Right cardiac atrium (tissue), 5 donors: Measurements from ENCODE around the gene C2CD4C. TPM values are rescaled to one million over a fixed set of nuclear protein-coding genes. Genes with fewer than 3 reads are reported as not detected.
"Not testable (repeated sequence)": the region's sequence is repeated elsewhere in the genome, so short reads cannot be mapped to it uniquely, and the experiment has no call there.

Experiments used
- ATAC-seq, 2 donors: fragments of 200-7000 bp; cut with Tn5 transposase; one replicate each; pipeline versions ENCODE4 v1.8.0 to v1.9.1; 2020; ENCODE audit warnings: moderate library complexity in 2 of 2, mild to moderate bottlenecking in 1 of 2
- DNase-seq, 3 donors: peaks; one replicate each; pipeline ENCODE4 v3.0.0-alpha.2; 2020
- H3K27ac ChIP-seq: one replicate; pipeline ENCODE4 v1.5.1; 2013; ENCODE audit warnings: mild to moderate bottlenecking, low read length, control low read depth, moderate library complexity
- H3K27me3 ChIP-seq: one replicate; pipeline ENCODE4 v1.6.1; 2013; ENCODE audit not compliant: control insufficient read depth, insufficient read depth
- H3K4me1 ChIP-seq: one replicate; pipeline ENCODE4 v1.6.1; 2013; ENCODE audit warnings: low read length; ENCODE audit not compliant: control insufficient read depth, insufficient read depth
- H3K4me3 ChIP-seq: one replicate; pipeline ENCODE4 v1.5.1; 2013; ENCODE audit warnings: low read length, control low read depth
- H3K9me3 ChIP-seq: one replicate; pipeline ENCODE4 v1.6.1; 2013; ENCODE audit warnings: low read length; ENCODE audit not compliant: control insufficient read depth
- WGBS: extraction: QIAGEN DNeasy Blood & Tissue Kit; methylation state at CpG from one replicate; pipeline ENCODE4 v1.1.7; 2013; 5-methylcytosine and 5-hydroxymethylcytosine counted together
- intact Hi-C, 4 donors: fragments of 100-400 bp; cut with DNase I; formaldehyde crosslinking; loops; one replicate each; pipeline versions ENCODE4 v1.11.0 to v1.14.0; 2022 to 2023
- polyA plus RNA-seq: library from polyadenylated mRNA; stranded (reverse); fragments of 200-250 nt; gene quantifications from one replicate; pipeline ENCODE4 v1.2.3, GENCODE V29; 2013
- total RNA-seq, 4 donors: library from RNA; stranded (reverse); fragmentation: NEBNext Ultra II Directional; extraction: Animal tissue kit (Norgen Biotek cat#: 25700); gene quantifications; one replicate each; pipeline ENCODE4 v1.2.1, GENCODE V29; 2021
- donor health status: healthy with polysubstance abuse.
- donor health status: DM: no; HTN: yes; CAD: no.
- donor health status: DM: no; HTN: no; CAD: no.
- donor health status: DM: no; HTN: yes; CAD: no; lungs with severe emphysema.
- donor health status: DM: yes; HTN: yes; CAD: no.

The C2CD4C gene
- total and polyA plus RNA-seq, 5 donors: 0.35 to 1.2 (median 0.64) TPM

DNA sequence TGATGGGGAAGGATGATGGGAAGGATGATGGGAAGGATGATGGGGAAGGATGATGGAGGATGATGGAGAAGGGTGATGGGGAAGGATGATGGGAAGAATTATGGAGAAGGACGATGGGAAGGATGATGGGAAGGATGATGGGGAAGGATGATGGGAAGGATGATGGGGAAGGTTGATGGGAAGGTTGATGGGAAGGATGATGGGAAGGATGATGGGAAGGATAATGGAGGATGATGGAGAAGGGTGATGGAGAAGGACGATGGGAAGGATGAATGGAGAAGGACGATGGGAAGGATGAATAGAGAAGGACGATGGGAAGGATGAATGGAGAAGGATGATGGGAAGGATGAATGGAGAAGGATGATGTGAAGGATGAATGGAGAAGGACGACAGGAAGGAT is 13.5 kb downstream of the C2CD4C start:
- 90% methylated on average over 5 of the region's 5 CpGs for WGBS
- intact Hi-C loops: loop anchor here in 1 of 4 donors (10.0 kb wide), 1 partner anchor 89 kb away; no protein-coding TSS in a partner anchor
- Histone ChIP-seq H3K4me3 (no peak overlapping the region), H3K4me1 (no peaks in the 10 kb centered on the region), H3K27me3 (no peaks in the 10 kb centered on the region), H3K9me3 (no peaks in the 10 kb centered on the region), H3K27ac (no peak overlapping the region)
- DNase-seq (no peak), ATAC-seq (no peak)

DNA sequence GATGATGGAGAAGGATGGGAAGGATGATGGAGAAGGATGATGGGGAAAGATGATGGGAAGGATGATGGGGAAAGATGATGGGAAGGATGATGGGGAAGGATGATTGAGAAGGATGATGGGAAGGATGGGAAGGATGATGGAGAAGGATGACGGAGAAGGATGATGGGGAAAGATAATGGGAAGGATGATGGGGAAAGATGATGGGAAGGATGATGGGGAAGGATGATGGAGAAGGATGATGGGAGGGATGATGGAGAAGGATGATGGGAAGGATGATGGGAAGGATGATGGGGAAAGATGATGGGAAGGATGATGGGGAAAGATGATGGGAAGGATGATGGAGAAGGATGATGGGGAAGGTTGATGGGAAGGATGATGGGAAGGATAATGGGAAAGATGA is 14.1 kb downstream of the C2CD4C start:
- intact Hi-C loops: loop anchor here in 2 of 4 donors (5.0 to 10.0 kb wide), 2 partner anchors 87 to 90 kb away; no protein-coding TSS in a partner anchor
- not testable (repeated sequence) for H3K27me3 ChIP-seq, DNase-seq, H3K4me3 ChIP-seq, H3K4me1 ChIP-seq, H3K9me3 ChIP-seq, H3K27ac ChIP-seq, ATAC-seq
- WGBS: 98% methylated on average over 1 of the region's 1 CpG

DNA sequence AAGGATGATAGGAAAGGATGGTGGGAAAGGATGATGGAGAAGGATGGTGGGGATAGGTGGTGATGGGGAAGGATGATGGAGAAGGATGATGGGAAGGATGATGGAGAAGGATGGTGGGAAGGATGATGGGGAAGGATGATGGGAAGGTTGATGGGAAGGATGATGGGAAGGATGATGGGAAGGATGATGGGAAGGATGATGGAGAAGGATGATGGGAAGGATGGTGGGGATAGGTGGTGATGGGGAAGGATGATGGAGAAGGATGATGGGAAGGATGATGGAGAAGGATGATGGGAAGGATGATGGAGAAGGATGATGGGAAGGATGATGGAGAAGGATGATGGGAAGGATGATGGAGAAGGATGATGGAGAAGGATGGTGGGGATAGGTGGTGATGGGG is 15.4 kb downstream of the C2CD4C start:
- H3K27me3 ChIP-seq, H3K4me3 ChIP-seq, H3K4me1 ChIP-seq, H3K27ac ChIP-seq, ATAC-seq, H3K9me3 ChIP-seq, DNase-seq: not testable (repeated sequence)
- intact Hi-C loops: loop anchor here in 2 of 4 donors (5.0 to 10.0 kb wide), 2 partner anchors 89 to 91 kb away; no protein-coding TSS in a partner anchor

DNA sequence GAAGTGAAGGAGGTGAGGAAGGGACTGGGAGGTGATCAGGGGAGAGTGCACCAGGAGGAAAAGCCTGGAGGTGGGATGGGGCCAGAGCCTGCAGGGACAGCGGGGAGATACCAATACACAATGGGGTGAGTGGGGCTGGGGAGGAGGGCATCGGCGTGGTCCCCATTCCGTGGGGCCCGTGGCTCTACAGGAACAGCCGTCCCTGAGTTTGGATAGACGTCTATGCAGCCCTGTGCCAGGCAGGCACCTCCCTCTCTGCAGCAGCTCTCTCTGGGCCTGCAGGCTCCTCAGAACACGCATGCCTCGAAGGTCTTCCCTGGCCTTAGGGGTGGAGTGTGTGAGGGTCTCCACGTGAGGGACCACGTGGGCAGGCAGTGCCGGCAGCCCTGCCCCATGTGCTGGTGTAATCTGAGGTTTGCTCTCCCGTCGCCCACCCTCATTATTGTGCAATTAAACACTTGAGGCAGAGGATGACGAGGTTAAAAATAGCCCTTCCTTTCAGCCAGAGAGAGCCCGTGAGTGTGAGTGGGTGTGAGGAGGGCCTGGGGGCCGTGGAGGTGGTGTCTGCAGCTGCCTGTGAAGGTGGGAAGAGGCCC is 16.5 kb downstream of the C2CD4C start:
- 50% methylated on average over 17 of the region's 17 CpGs for WGBS
- Histone ChIP-seq H3K27me3 (no peaks in the 10 kb centered on the region), H3K4me1 (no peaks in the 10 kb centered on the region), H3K9me3 (no peaks in the 10 kb centered on the region), H3K27ac (no peak overlapping the region), H3K4me3 (no peak overlapping the region)
- ATAC-seq (peak; percentile 66), DNase-seq (peak in 1 of 3 donors; percentile 56)
- intact Hi-C loops: loop anchor here in 2 of 4 donors (5.0 to 10.0 kb wide), 2 partner anchors 90 to 92 kb away; no protein-coding TSS in a partner anchor

DNA sequence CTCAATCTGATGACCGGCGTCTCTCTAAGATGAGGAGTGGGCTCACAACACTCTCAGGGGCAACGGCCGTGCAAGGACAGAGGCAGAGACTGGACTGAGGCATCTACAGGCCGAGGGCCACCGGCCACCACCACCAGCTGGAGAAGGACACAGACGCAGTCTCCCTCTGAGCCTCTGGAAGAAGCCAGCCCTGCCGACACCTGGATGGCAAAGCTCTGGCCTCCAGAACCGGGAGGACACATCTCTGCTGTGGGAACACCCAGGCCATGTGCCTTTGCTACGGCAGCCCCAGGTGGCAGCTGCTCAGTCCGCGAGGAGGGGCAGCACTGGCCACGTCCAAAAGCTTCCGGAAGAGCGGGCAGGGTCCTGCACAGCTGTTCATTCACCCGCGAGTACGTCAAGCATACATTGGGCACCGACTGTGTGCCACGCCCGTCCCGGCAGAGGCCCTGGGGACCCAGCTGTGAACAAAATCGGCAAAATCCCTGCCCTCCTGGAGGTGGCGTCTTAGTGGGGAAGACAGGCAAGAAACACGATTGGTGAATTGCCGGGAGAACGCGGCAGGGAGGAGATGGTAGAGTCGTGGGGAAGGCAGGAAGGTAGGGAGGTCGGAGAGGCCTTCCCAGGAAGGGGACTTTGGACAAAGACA is 17.1 kb downstream of the C2CD4C start:
- H3K4me3 ChIP-seq: no peak overlapping the region
- ATAC-seq (no peak), DNase-seq (no peak)
- H3K9me3 ChIP-seq: no peaks in the 10 kb centered on the region
- WGBS: 88% methylated on average over 30 of the region's 30 CpGs
- intact Hi-C loops: loop anchor here in 2 of 4 donors (5.0 to 10.0 kb wide), 2 partner anchors 90 to 93 kb away; no protein-coding TSS in a partner anchor
- H3K4me1 ChIP-seq: no peaks in the 10 kb centered on the region
- H3K27me3 ChIP-seq: no peaks in the 10 kb centered on the region
- H3K27ac ChIP-seq: no peak overlapping the region

DNA sequence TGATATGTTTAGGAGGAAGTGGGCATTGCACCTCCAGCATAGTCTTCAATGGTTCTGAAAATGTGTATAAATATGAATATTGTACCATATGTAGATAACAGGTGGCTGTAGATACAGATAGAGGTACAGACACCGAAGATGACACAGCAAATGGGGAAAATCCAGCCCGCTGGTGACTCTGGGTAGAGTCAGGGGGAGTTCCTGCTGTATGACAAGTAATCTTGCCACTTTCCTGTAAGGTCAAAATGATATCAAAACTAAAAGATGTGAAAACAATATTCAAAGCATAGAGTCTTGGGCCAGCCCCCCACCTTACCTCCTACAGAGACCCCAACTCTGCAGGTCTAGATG is 17.8 kb downstream of the C2CD4C start:
- Histone ChIP-seq H3K4me3 (no peak overlapping the region), H3K27me3 (no peaks in the 10 kb centered on the region), H3K9me3 (no peaks in the 10 kb centered on the region), H3K27ac (no peak overlapping the region), H3K4me1 (no peaks in the 10 kb centered on the region)
- ATAC-seq (no peak), DNase-seq (no peak)
- WGBS: 79% methylated on average over 2 of the region's 2 CpGs
- intact Hi-C loops: loop anchor here in 2 of 4 donors (5.0 to 10.0 kb wide), 2 partner anchors 91 to 94 kb away; no protein-coding TSS in a partner anchor

DNA sequence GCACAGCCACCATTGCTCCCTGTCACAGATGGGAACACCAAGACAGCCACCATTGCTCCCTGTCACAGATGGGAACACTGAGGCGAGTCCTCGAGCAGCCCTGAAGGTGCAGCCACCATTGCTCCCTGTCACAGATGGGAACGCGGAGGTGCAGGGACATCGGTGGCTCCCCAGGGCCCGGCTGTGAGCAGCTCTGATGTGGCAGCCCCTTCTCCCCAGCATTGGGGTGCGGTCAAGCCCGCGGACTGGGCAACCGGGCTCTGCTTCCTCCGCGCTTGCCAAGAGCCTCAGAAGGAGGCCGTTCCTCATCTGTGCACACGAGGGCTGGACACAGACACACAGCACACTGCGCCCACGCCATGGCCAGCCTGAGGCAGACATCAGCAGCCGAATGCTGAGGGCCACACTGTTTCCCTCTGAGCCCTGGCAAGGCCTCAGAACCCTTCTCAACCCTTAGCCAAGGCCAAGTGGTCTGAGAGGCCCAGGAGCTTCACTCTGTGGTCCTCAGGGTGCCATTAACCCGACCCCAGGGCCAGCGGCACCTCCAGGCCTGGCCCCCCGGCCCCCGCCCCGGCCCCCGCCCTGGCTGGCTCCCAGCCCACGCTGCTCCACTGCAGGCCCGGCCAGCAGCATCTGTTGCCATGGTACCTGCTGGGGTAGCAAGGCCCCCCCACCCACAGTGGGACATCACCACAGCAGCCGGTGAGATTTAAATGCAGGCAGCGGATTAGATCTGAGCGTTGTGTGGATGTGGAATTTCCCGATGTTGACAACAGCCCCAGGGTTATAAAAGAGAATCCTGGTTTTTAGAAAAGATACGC is 18.4 kb downstream of the C2CD4C start:
- intact Hi-C loops: loop anchor here in 2 of 4 donors (5.0 to 10.0 kb wide), 2 partner anchors 92 to 94 kb away; no protein-coding TSS in a partner anchor

DNA sequence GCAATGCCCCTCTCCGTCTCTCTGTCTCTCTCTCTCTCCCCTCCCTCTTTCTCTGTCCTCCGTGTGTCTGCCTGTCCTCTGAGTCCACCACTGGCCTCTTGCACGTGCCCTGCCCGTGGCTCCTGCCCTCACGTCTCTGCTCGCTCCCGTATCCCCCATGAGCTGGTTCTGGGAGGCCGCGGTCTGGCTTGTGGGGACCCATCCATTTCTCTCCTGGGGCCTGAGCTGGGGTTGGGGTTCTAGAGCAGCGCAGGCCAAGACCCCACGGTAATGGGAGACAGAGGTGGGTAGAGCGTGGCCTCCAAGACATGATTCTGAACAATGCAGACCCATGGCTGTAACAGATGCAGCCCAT is 19.0 kb downstream of the C2CD4C start:
- intact Hi-C loops: loop anchor here in 2 of 4 donors (5.0 to 10.0 kb wide), 2 partner anchors 92 to 95 kb away; no protein-coding TSS in a partner anchor
- DNase-seq (no peak), ATAC-seq (no peak)
- Histone ChIP-seq H3K27ac (no peak overlapping the region), H3K9me3 (no peaks in the 10 kb centered on the region), H3K4me3 (no peak overlapping the region), H3K27me3 (no peaks in the 10 kb centered on the region), H3K4me1 (no peaks in the 10 kb centered on the region)
- WGBS: 75% methylated on average over 12 of the region's 12 CpGs

More for the DNA sequence above, 18.4 kb downstream of the C2CD4C start:
- DNase-seq (no peak), ATAC-seq (no peak)
- WGBS: 78% methylated on average over 30 of the region's 30 CpGs
- Histone ChIP-seq H3K9me3 (no peaks in the 10 kb centered on the region), H3K27ac (no peak overlapping the region), H3K4me1 (no peaks in the 10 kb centered on the region), H3K27me3 (no peaks in the 10 kb centered on the region), H3K4me3 (no peak overlapping the region)

DNA sequence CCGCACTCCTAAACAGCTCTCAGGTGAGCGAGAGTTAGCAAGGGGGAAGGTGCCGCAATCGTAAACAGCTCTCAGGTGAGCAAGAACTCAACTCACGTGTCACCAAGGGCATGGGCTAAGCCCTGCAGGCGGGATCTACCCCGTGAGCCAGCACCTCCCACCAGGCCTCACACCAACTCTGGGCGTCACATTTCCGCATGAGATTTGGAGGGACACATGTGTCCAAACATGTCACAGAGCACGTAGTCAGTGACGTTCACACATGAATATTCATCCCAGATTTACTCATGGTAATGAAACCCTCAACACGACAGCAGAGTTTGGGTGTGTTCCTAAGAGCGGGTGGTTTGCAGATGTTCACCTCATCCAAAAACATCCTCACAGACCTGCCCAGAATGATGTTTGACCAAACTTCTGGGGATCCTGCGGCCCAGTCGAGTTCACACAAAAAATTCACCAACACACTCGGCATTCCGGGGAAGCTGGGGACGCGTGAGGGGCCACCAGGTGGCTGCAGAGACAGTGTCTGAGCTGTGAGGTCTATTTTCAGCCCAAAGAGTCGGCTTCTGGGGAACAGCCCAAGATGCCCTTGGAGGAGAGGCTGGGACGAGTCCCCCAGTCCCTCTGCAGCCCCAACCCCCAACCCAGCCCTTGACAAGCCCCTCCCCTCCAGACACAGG is 19.6 kb downstream of the C2CD4C start:
- WGBS: 62% methylated on average over 21 of the region's 21 CpGs
- intact Hi-C loops: no loop called here
- H3K4me3 ChIP-seq: no peak overlapping the region
- no peaks in the 10 kb centered on the region for H3K9me3 ChIP-seq
- ATAC-seq (no peak), DNase-seq (no peak)
- H3K27me3 ChIP-seq: no peaks in the 10 kb centered on the region
- H3K4me1 ChIP-seq: no peaks in the 10 kb centered on the region
- no peak overlapping the region for H3K27ac ChIP-seq

DNA sequence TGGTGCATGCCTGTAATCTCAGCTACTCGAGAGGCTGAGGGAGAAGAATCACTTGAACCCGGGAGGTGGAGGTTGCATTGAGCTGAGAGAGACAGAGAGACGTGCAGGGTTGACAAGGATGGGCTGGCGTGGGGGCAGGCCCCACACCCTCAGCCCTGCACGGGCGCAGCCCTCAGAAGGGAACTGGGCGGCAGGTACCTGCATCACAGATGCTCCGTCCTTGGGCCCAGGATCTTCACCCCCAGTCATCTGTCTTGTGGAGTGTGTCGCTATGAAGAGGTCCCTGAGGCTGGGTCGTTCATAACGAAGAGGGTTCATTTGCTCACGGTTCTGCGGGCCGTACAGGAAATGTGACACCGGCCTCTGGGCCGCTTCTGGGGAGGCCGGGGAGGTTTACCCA is 20.3 kb downstream of the C2CD4C start:
- no peak for ATAC-seq
- DNase-seq: no peak
- WGBS: 80% methylated on average over 17 of the region's 17 CpGs
- intact Hi-C loops: no loop called here
- no peaks in the 10 kb centered on the region for H3K4me1 ChIP-seq
- H3K27me3 ChIP-seq: no peaks in the 10 kb centered on the region
- H3K4me3 ChIP-seq: no peak overlapping the region
- no peaks in the 10 kb centered on the region for H3K9me3 ChIP-seq
- no peak overlapping the region for H3K27ac ChIP-seq
